GM15510 (cell line): ENCODE data around the gene ZEB2.

Experiments
- POLR2A ChIP-seq: IDR thresholded peaks from 3 replicates; pipeline ENCODE4 v1.6.1; 2011; ENCODE audit warnings: borderline replicate concordance; ENCODE audit not compliant: insufficient read length; ENCODE audit errors: extremely low read depth

The ZEB2 gene

GRCh38 chr2:144510294-144510991 is 9.5 kb downstream of the ZEB2 start:
- no peak for TF ChIP-seq POLR2A

- no peak for TF ChIP-seq POLR2A
These were observed 10.1 kb downstream of the ZEB2 start for GRCh38 chr2:144509879-144510221.

GRCh38 chr2:144509001-144509878 is 10.7 kb downstream of the ZEB2 start:
- TF ChIP-seq POLR2A = no peak

GRCh38 chr2:144508172-144508851 is 11.6 kb downstream of the ZEB2 start:
- TF ChIP-seq POLR2A = no peak

- no peak for TF ChIP-seq POLR2A
These were observed 12.3 kb downstream of the ZEB2 start for GRCh38 chr2:144507441-144508171.

- TF ChIP-seq POLR2A = no peak
These were observed 14.6 kb downstream of the ZEB2 start for GRCh38 chr2:144505245-144505831.

- TF ChIP-seq POLR2A = no peak
These were observed 15.7 kb downstream of the ZEB2 start for GRCh38 chr2:144504218-144504641.

GRCh38 chr2:144503242-144503641 is 16.7 kb downstream of the ZEB2 start:
- TF ChIP-seq POLR2A = no peak

- TF ChIP-seq POLR2A = no peak
These were observed 17.6 kb downstream of the ZEB2 start for GRCh38 chr2:144502369-144502768.

GRCh38 chr2:144501627-144502026 is 18.3 kb downstream of the ZEB2 start:
- TF ChIP-seq POLR2A = no peak

- no peak for TF ChIP-seq POLR2A
These were observed 18.8 kb downstream of the ZEB2 start for GRCh38 chr2:144501118-144501517.

- no peak for TF ChIP-seq POLR2A
These were observed 19.4 kb downstream of the ZEB2 start for GRCh38 chr2:144500563-144500962.

GRCh38 chr2:144498277-144498676 is 21.6 kb downstream of the ZEB2 start:
- TF ChIP-seq POLR2A = no peak

- TF ChIP-seq POLR2A = no peak
These were observed 22.8 kb downstream of the ZEB2 start for GRCh38 chr2:144496977-144497598.
